Endodermal cell (in vitro differentiated cells): ENCODE measurements around the gene UHRF2. TPM values are rescaled to one million over a fixed set of nuclear protein-coding genes. Genes with fewer than 3 reads are reported as not detected.

ENCODE experiments used
- DNase-seq: peaks from one replicate; pipeline ENCODE4 v3.0.0-alpha.2; 2017
- H3K27ac ChIP-seq: 2 replicates; pipeline ENCODE4 v1.5.1; 2013; ENCODE audit warnings: mild to moderate bottlenecking, low read depth, low read length, moderate library complexity
- H3K27me3 ChIP-seq: 2 replicates; pipeline ENCODE4 v1.6.1; 2013; ENCODE audit warnings: mild to moderate bottlenecking, low read length, moderate library complexity; ENCODE audit not compliant: insufficient read depth, control insufficient read depth, poor library complexity, severe bottlenecking
- H3K36me3 ChIP-seq: 2 replicates; pipeline ENCODE4 v1.7.0; 2013; ENCODE audit warnings: mild to moderate bottlenecking, low read length, moderate library complexity; ENCODE audit not compliant: control insufficient read depth, insufficient read depth
- H3K4me1 ChIP-seq: one replicate; pipeline ENCODE4 v1.7.0; 2013; ENCODE audit warnings: low read length; ENCODE audit not compliant: control insufficient read depth, insufficient read depth
- H3K4me3 ChIP-seq: 2 replicates; pipeline ENCODE4 v1.5.1; 2013; ENCODE audit warnings: mild to moderate bottlenecking, low read length, moderate library complexity
- H3K9ac ChIP-seq: 2 replicates; pipeline ENCODE4 v1.6.1; 2013; ENCODE audit warnings: mild to moderate bottlenecking, low read length, moderate library complexity; ENCODE audit not compliant: poor library complexity, severe bottlenecking; ENCODE audit errors: extremely low read depth
- H3K9me3 ChIP-seq: 2 replicates; pipeline ENCODE4 v1.6.1; 2013; ENCODE audit warnings: mild to moderate bottlenecking, low read length, moderate library complexity; ENCODE audit not compliant: control insufficient read depth
- H3K27ac Mint-ChIP-seq: 2 replicates; pipeline ENCODE4 v1.8.0; 2020; ENCODE audit warnings: mixed read lengths
- H3K27me3 Mint-ChIP-seq: 2 replicates; pipeline ENCODE4 v1.8.0; 2021; ENCODE audit warnings: mild to moderate bottlenecking, mixed read lengths; ENCODE audit not compliant: insufficient read depth
- H3K36me3 Mint-ChIP-seq: 2 replicates; pipeline ENCODE4 v1.8.0; 2020; ENCODE audit warnings: low read depth, mixed read lengths
- H3K4me1 Mint-ChIP-seq: 2 replicates; pipeline ENCODE4 v1.8.0; 2020; ENCODE audit warnings: mixed read lengths
- H3K4me3 Mint-ChIP-seq: 2 replicates; pipeline ENCODE4 v1.8.0; 2020; ENCODE audit warnings: mild to moderate bottlenecking, moderate library complexity, mixed read lengths
- H3K9me3 Mint-ChIP-seq: 2 replicates; pipeline ENCODE4 v1.8.0; 2020; ENCODE audit warnings: mild to moderate bottlenecking, mixed read lengths
- WGBS, 2 experiments: methylation state at CpG; one replicate each; pipeline versions ENCODE4 v1.1.5 to v1.1.7; 2013; ENCODE audit warnings: missing lambda C conversion rate in 2 of 2, mixed read lengths in 1 of 2; ENCODE audit not compliant: insufficient coverage in 1 of 2, insufficient read length in 1 of 2; 5-methylcytosine and 5-hydroxymethylcytosine counted together
- total RNA-seq, 2 donors: library from RNA; stranded (reverse); fragmentation: NEBNext Ultra II Directional in 1 of 2; extraction: Animal tissue kit (Norgen Biotek cat#: 25700) in 1 of 2; gene quantifications; 2 replicates in 1 of 2; 3 replicates in 1 of 2; pipeline ENCODE4 v1.2.1, GENCODE V29; 2021
- TF ChIP-seq, protein P1 (sequence below): fragments of 200-600 bp; sonication (generic); conservative IDR thresholded peaks from 2 replicates; pipeline ENCODE4 v1.5.0; 2021; ENCODE audit warnings: antibody characterized with exemption, mild to moderate bottlenecking

Gene UHRF2
- total RNA-seq, 2 donors from 2014 or later = 69.4 to 83.2 TPM

DNA sequence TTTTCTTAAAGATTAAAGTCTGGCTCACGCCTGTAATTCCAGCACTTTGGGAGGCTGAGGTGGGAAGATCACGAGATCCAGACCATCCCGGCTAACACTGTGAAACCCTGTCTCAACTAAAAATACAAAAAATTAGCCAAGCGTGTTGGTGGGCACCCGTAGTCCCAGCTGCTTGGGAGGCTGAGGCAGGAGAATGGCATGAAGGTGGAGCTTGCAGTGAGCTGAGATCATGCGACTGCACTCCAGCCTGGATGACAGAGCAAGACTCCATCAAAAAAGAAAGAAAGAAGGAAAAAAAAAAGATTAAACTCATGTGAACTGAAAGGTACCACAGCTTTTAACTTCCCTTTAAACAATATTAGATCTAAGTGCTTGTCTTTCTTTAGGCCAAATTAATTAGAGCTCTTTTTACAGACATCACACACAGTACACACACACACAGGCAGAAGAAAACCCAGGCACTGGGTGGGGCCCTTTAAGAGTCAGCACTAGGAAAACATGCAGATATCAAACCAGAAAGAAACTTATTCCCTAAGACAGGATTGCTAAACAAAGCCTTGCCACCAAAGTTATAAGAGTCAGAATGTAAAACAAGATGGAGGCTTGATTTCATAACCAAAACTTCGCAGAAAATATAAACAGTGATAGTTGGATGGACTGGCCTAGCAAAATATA lies 29.3 kb upstream of the UHRF2 start:
- Histone ChIP-seq H3K27me3 (no peaks in the 10 kb centered on the region), H3K4me3 (no peak overlapping the region)

DNA sequence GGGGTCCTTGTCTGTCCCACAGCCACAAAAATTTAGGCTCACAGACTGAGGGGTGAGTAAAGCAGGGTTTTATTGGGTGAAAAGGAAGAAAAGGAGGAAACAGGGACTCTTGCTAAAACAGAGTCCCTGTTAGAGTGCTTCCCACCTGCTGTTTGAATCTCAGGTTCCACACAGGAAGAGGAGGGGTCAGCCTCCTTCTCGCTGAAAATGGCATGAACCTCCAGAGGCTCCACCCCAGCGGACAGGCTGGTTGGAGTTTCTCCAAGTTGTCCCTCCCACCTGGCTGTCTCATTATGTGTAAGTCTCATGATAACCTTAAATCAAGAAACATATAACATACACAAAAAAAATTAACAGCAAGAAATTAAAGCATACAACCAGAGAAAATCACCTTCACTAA lies 28.3 kb upstream of the UHRF2 start:
- H3K9me3 Mint-ChIP-seq = peaks cover 16% of the 10 kb centered on the region
- TF ChIP-seq, protein P1, sequence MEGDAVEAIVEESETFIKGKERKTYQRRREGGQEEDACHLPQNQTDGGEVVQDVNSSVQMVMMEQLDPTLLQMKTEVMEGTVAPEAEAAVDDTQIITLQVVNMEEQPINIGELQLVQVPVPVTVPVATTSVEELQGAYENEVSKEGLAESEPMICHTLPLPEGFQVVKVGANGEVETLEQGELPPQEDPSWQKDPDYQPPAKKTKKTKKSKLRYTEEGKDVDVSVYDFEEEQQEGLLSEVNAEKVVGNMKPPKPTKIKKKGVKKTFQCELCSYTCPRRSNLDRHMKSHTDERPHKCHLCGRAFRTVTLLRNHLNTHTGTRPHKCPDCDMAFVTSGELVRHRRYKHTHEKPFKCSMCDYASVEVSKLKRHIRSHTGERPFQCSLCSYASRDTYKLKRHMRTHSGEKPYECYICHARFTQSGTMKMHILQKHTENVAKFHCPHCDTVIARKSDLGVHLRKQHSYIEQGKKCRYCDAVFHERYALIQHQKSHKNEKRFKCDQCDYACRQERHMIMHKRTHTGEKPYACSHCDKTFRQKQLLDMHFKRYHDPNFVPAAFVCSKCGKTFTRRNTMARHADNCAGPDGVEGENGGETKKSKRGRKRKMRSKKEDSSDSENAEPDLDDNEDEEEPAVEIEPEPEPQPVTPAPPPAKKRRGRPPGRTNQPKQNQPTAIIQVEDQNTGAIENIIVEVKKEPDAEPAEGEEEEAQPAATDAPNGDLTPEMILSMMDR = no peak
- 91% methylated on average over 2 of the region's 2 CpGs; no CpG with 5 or more reads in 1 of the 2 experiments for WGBS, 2 experiments
- H3K4me1 ChIP-seq = no peaks in the 10 kb centered on the region
- peaks cover 2% of the 10 kb centered on the region for H3K36me3 Mint-ChIP-seq
- DNase-seq = no peak
- no peak overlapping the region for H3K4me3 ChIP-seq
- no peaks in the 10 kb centered on the region for H3K27me3 ChIP-seq
- no peaks in the 10 kb centered on the region for H3K9me3 ChIP-seq
- H3K4me3 Mint-ChIP-seq = no peak overlapping the region
- peaks cover 7% of the 10 kb centered on the region for H3K27me3 Mint-ChIP-seq
- no peak overlapping the region for H3K27ac Mint-ChIP-seq
- H3K9ac ChIP-seq = no peak overlapping the region
- H3K27ac ChIP-seq = no peak overlapping the region
- no peaks in the 10 kb centered on the region for H3K36me3 ChIP-seq
- peaks cover 5% of the 10 kb centered on the region for H3K4me1 Mint-ChIP-seq

More for the DNA sequence above, 29.3 kb upstream of the UHRF2 start:
- H3K9me3 ChIP-seq = no peaks in the 10 kb centered on the region
- H3K4me1 ChIP-seq = no peaks in the 10 kb centered on the region
- H3K27ac Mint-ChIP-seq = no peak overlapping the region
- H3K36me3 Mint-ChIP-seq = peaks cover 2% of the 10 kb centered on the region
- WGBS, 2 experiments = 94 to 100% methylated on average over 1 to 7 of the region's 7 CpGs
- no peak overlapping the region for H3K27ac ChIP-seq
- peaks cover 18% of the 10 kb centered on the region for H3K9me3 Mint-ChIP-seq
- TF ChIP-seq, protein P1 = no peak
- H3K9ac ChIP-seq = no peak overlapping the region
- H3K27me3 Mint-ChIP-seq = peaks cover 15% of the 10 kb centered on the region
- no peaks in the 10 kb centered on the region for H3K36me3 ChIP-seq
- peaks cover 5% of the 10 kb centered on the region for H3K4me1 Mint-ChIP-seq
- no peak for DNase-seq
- no peak overlapping the region for H3K4me3 Mint-ChIP-seq

DNA sequence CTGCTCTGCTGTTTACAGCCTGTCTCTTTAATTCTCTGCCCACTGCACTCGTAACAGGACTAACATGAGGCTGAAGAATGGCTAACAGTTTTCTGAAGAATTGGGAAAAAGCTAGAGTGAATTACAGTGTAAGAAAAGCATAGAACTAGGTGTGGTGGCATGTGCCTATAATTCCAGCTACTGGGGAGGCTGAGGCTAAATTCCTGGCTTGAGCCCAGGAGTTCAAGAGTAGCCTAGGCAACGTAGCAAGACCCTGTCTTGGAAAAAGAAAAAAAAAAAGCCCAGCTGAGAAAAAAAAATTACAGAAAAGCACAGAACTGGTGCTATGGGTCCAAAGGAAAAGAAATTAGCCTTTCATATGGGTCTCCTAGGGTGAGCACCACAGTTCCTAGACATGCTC lies 13.9 kb upstream of the UHRF2 start:
- H3K9me3 Mint-ChIP-seq = no peaks in the 10 kb centered on the region
- TF ChIP-seq, protein P1 = no peak
- no peak overlapping the region for H3K9ac ChIP-seq
- no peaks in the 10 kb centered on the region for H3K36me3 ChIP-seq
- no peak overlapping the region for H3K27ac ChIP-seq
- peaks cover 6% of the 10 kb centered on the region for H3K27me3 Mint-ChIP-seq
- no peaks in the 10 kb centered on the region for H3K4me1 Mint-ChIP-seq
- H3K4me1 ChIP-seq = no peaks in the 10 kb centered on the region
- no peaks in the 10 kb centered on the region for H3K27me3 ChIP-seq
- no peak overlapping the region for H3K4me3 ChIP-seq
- no peak for DNase-seq
- 80 to 84% methylated on average over 2 of the region's 2 CpGs for WGBS, 2 experiments
- H3K4me3 Mint-ChIP-seq = no peak overlapping the region
- H3K27ac Mint-ChIP-seq = no peak overlapping the region
- H3K36me3 Mint-ChIP-seq = no peaks in the 10 kb centered on the region
- no peaks in the 10 kb centered on the region for H3K9me3 ChIP-seq
